ENCODE results near the gene CLIC1. TPM values are rescaled to one million over a fixed set of nuclear protein-coding genes. Genes with fewer than 3 reads are reported as not detected.
"Not testable (repeated sequence)": the region's sequence is repeated elsewhere in the genome, so short reads cannot be mapped to it uniquely, and the experiment has no call there.

CLIC1 gene
- total RNA-seq, 1 experiment from 2014 or later = 710 TPM

DNA sequence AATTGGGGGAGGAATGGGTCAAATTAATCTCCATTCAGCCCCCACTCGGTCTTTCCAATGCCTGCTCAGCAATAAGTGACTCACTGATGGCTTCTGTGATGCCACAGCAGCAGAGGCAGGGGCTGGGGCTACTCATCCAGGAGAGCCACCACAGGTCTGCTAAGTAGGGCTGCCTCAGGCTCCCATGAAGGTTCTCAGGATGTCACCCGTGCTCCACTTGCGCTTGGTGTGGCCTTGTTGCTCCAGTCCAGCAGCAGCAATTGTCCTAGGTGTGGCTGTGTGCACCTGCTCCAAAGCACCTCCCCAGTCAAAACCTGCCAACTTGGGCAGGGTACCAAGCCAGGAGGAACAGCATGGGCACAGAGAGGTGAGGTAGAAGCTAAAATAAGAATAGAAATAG, 14.2 kb downstream of the CLIC1 start:
- DNase-seq (ENCODE audit: low spot score) = no peak

DNA sequence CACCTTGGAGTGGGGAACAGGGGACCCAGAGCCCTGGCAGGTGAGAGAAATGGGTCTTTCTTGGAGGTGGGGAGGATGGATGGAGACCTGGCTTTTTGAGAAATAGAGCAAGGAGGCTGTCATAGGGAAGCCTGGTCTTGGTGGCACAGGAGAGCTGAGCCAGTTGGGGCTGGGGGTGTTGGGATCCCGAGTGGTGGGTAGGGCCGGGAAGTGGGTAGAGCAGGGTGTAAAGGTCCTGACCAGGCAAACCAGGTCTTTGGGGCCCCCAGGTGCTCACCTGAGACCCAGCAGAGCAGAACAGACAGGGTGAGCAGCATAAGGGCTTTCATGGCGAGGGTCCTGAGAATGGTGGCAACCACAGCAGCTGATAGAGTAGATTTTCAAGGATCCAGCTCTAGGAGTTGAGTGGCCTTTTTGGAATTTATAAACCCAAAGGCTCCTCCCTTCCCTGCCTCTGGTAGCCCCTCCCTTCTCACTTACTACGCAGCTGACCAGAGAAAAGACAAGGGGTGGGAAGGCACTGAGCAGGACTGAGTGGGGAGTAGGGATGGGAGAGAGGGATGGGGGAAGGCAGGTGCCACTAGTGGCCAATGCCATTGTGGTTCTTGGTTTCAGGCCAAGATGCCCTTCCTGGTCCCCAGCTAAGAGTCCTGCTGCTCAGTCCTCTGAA, 14.8 kb downstream of the CLIC1 start, which contains the start of gene LY6G6C:
LY6G6C (minus strand) TSS at position 396 of the 670 bp plus-strand sequence; CDS start at position 329, 67 bp downstream.
- no peak for DNase-seq (ENCODE audit: low spot score)

DNA sequence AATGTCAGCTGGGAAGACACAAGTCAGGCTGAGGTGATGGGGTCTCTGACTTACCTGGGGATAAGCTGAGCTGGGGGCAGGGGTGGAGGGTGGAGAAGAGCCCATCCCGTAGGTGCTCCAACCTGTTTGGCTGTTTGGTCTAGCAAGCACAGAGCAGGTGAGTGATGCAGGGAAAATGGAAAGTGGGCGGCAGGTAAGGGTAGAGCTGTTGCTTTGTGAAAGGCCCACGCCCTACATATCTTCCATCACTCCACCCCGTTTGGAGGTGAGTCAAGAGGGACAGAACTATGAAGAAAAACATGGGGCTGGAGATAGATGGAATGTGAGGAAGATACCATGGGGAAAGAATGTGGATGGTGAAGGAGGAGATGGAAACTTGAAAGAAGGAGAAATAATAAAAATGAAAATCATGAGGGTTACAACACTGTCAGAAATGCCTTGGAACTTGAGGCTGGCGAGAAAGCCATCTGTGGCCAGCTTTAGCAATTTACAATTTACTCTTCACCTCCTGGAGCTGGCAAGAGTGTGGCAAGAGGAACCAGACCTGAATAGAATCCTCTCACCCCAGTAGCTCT, 16.0 kb downstream of the CLIC1 start:
- DNase-seq (ENCODE audit: low spot score) = no peak

DNA sequence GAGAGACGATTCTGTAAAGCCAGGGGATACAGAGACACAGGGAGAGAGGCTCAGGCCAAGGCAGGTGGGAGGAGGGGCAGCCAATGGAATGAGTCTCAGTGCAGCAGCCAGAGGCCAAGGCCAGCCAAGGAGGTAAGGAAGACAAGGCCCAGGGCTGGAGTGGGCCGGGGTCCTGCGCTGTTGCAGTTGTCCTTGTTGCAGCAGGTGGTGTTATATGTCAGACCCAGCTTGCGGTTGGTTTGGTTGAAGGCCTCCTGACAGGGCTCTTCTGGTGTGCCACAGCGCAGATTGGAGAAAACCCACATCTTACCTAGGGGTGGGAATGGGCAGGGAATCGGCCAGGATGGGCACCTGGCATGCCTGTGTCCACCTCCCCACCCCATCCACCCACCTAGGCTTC, 17.3 kb downstream of the CLIC1 start:
- DNase-seq (ENCODE audit: low spot score) = no peak

DNA sequence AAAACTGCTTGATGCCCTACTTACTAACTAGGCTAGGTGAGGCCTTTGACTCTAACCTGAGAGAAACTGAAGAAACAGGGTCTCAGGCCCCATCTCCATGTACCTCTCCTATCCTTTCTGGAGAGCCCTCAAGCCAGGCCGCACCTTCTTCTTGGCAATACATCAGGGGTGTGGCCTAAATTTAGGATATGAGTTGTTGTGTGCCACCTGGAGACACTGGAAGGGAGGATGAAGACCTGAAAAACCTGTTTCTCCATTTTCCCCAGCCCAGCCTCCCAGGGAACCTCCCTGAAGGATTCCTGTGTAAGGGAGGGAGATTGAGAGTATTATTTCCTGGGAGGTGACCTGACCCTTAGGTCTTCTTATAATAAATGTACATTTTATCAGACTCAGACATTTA, 18.1 kb downstream of the CLIC1 start:
- no peak for DNase-seq (ENCODE audit: low spot score)

DNA sequence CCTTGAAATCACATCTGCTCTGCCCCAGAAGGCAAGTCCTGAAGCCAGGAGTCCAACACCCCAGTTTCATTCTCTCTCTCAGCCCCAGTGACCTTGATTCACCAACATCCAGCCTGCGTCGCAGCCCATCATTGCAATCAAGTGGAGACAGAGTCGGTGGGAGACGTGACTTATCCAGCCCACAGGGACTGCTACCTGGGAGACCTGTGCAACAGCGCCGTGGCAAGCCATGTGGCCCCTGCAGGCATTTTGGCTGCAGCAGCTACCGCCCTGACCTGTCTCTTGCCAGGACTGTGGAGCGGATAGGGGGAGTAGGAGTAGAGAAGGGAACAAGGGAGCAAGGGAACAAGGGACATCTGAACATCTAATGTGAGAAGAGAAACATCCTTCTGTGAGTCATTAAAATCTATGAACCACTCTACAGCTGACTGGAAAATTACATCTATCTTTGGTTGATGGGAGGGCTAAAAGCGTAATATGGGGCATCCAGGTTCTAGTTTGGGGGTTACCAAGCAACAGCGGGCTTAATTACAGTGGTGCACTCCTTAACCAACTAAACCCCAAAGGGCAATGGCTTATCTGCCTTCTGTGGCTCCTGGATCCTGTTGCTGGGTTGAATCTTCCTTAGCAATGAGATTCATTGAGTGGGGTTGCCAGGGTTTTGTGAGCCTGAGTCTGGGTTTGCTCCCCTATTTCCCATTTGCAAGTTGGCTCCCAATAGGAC, 18.7 kb downstream of the CLIC1 start:
- no peak for DNase-seq (ENCODE audit: low spot score)

DNA sequence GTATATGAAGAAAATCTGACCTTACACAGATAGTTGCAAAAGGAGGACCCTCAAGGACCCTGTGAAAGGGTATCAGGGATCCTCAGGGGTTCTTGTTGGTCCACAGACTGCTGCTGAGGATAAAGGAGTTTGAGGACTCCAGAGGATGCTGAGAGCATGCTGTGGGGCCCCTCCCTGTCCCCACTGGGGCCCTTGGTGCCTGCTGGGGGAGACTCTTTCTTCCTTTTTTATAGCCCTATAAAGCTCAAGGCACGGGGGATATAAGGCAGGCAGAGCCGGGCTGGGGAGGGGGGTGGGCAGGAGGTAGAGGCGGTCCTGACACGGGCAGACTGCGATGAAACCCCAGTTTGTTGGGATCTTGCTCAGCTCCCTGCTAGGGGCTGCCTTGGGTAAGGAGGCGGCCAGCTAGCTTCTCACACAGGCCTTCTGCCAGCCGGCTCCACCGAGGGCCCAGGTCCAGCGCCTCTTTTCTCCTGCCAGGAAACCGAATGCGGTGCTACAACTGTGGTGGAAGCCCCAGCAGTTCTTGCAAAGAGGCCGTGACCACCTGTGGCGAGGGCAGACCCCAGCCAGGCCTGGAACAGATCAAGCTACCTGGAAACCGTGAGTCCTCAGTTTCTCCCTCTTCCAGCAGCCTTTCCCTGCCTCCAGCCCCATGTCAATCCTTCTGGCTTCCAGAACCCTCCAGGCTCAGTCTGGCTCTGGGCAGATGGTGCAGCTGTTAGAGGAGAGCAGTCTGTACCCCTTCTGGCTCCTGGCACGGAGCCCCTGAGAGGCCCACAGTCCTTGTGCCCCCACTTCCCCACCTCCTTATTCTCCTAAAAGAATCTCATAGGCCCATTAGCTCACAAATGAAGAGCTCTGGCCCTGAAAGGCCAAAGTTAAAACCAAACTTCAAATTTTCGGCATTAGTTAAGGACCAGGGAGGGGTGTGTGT, 21.0 kb downstream of the CLIC1 start, which contains the start of gene LY6G6D:
LY6G6D (plus strand) TSS at position 327 of the 937 bp plus-strand sequence; CDS start at position 335, 8 bp downstream.
- no peak for DNase-seq (ENCODE audit: low spot score)

DNA sequence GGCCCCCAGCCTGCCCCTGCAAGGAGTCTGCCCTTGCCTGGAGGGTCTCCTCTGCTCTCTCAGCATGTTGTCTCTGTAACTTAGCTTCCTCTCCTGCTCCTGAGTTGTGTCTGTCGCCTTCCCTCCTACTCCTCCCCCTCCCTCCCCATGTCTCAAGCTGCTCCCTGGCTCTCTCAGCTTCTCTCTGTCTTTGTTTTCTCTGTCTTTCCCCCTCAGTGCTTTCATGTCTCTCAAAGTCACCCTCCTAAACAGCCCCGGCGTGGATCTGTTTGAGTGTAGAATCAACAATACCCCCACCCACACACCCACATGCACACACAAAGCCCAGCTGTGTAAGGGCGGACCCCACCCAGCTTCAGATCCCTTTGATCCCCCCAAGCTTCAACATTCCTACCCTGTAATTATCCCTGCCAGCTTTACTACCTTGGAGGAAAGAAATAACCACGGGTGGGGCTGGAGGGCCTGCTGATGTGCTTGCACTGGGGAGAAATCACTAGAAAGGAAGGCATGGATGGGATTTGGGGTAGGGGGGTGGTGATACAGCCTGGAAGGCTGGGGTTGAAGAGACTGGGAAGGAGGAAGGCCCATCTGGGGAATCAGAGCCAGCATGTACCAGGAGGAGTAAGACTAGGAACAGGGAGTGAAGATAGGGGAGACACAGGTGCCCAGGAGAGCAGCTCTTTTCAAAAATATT, 22.2 kb downstream of the CLIC1 start:
- no peak for DNase-seq (ENCODE audit: low spot score)

DNA sequence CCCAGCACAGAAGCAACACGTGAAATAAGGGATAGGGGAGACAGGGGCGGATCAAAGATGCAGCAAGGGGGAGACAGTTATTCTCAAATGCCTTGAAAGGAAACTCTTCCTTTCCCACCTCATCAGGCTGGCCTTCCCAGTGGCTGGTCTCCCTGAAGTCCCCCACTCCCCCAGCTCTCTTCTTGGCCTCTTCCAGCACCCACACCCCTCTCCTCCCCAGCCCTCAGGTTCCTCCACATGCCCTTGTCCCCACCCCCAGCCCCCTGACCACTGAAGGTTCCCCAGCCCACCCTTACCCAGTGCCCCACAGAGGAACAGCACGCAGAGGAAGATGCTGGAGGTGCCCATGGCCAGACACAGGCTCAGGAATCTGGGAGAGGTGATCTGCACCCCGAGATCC, 22.9 kb downstream of the CLIC1 start:
- DNase-seq (ENCODE audit: low spot score) = no peak

DNA sequence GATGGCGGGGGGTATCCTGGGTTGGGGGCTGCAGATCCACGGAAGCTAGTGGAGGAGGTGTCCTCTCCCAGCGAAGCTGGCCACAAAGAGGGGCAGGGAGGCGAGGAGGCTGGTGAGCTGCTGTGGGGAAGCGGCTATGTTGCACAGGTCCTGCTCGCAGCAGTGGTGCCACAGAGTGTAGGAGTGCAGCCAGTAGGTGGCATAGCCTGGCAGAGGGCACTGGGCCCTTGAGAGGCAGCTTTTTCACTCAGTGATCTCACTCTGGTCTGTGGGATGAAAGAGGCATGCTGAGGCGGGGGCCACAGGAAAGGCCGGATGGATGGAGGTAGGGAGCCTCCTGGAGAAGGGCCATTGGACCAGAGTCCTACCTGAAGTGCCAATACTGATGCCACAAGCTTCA, 24.0 kb downstream of the CLIC1 start:
- no peak for DNase-seq (ENCODE audit: low spot score)

DNA sequence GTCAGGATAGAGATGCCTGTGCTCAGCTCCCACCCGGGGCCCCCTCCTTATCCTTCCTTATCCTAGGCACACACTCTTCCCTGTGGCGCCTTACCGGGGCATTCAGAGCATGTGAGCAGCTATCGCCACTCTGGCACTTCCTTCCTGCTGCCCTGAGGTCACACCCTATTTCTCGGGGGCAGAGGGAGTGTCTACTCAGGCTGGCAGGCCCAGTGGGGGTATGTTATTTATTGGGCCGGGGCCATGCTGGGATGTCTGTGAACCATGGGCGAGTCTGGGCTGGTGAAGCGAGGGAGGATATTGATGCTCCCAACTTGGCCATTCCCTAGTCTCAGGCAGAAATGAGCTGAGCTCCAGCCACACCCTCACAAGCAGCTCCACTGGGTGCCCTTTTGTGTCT, 25.1 kb downstream of the CLIC1 start:
- no peak for DNase-seq (ENCODE audit: low spot score)

DNA sequence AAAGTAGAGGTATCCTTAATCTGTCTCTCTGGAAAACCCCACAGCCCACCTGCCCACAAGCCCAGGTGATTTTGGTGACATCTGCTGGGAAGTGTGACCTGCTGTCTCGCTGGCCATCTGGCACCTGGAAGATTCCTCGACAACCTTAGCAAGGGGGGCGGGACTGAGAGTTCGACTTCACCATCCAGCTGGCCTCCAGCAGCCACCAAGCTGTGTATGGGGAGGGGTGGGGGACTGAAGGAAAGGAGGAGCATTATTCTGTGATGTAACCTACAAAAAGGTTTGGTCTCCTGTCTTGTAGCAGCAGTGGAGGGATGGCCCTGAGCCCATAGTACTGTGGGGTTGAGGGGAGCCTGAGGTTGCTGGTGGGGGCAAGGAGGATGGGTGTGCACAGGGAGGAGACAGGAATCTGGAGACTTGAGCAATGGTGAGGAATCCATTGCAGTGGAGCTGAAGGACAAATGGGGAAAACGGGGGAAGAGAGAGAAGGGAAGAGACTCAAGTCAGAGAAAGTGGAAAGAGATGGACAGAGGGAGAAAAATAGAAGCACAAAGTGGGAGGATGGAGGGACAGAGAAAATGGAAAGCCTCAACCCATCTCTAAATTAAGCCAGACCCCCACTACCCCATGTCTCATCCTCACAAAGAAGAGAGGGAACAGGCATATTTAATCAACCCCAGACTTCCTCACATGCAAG, 25.7 kb downstream of the CLIC1 start:
- DNase-seq (ENCODE audit: low spot score) = no peak

DNA sequence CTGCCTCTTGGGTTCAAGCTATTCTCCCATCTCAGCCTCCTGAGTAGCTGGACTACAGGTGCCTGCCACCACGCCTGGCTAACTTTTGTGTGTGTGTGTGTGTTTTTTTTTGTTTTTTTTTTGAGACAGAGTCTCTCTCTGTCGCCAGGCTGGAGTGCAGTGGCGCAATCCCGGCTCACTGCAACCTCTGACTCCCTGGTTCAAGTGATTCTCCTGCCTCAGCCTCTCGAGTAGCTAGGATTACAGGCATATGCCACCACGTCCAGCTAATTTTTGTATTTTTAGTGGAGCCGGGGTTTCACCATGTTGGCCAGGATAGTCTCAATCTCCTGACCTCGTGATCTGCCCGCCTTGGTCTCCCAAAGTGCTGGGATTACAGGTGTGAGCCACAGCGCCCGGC, 27.2 kb downstream of the CLIC1 start:
- DNase-seq (ENCODE audit: low spot score) = not testable (repeated sequence)

DNA sequence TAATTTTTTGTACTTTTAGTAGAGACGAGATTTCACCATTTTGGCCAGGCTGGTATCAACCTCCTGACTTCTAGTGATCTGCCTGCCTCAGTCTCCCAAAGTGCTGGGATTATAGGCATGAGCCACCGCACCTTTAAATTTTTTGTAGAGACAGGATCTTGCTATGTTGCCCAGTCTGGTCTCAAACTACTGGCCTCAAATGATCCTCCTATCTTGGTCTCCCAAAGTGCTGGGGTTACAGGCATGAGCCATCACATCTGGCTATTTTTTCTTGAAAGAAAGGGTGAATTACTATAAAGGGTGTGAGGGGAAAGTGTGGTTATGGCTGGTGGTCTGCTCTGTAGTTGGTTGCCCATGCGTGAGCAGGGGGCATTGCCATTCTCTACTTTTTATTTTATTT, 28.1 kb downstream of the CLIC1 start:
- DNase-seq (ENCODE audit: low spot score) = no peak

DNA sequence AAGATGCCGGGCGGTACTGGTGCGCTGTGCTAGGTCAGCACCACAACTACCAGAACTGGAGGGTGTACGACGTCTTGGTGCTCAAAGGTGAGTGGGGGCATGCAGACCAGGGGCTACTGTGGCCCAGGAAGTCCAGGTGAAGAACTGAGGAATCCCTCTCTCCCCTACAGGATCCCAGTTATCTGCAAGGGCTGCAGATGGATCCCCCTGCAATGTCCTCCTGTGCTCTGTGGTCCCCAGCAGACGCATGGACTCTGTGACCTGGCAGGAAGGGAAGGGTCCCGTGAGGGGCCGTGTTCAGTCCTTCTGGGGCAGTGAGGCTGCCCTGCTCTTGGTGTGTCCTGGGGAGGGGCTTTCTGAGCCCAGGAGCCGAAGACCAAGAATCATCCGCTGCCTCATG, 28.6 kb downstream of the CLIC1 start:
- DNase-seq (ENCODE audit: low spot score) = no peak

DNA sequence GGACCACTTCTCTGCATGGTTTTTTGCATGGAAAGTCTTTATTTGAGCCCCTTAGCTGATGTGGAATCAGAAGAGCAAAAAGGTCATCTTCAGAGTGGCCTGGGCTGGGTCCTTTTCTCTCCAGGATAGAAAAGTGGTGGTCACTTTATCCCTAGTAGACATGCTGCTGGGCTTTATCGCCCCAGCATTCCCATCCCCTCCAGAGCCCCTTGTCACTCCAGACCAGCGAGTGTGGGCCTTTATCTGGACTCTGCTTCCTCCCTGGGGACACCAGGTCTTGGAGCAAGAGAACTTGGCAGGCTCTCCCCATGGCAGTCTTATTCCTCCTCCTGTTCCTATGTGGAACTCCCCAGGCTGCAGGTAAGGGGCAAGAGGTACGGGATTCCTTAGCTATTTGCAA, 29.7 kb downstream of the CLIC1 start, which contains the start of gene LY6G6F:
LY6G6F (plus strand) TSS at position 268 of the 400 bp plus-strand sequence; CDS start at position 309, 41 bp downstream.
- no peak for DNase-seq (ENCODE audit: low spot score)

DNA sequence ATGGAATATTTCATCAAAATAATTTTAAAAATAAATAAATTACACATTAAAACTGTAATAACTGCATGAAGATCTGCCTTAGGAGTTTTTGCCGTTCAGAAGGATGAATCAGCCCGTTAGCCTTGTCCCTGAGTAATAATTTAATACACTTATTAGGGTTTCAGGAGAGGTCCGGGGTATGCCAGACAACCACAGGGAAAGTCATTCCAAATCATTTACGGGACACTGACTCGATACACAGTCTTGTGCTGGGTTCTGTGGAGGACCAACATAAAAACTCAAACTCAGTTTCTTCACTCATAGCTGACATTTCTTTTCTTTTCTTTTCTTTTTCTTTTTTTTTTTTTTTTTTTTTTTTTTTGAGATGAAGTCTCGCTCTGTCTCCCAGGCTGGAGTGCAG, 30.4 kb downstream of the CLIC1 start:
- no peak for DNase-seq (ENCODE audit: low spot score)

DNA sequence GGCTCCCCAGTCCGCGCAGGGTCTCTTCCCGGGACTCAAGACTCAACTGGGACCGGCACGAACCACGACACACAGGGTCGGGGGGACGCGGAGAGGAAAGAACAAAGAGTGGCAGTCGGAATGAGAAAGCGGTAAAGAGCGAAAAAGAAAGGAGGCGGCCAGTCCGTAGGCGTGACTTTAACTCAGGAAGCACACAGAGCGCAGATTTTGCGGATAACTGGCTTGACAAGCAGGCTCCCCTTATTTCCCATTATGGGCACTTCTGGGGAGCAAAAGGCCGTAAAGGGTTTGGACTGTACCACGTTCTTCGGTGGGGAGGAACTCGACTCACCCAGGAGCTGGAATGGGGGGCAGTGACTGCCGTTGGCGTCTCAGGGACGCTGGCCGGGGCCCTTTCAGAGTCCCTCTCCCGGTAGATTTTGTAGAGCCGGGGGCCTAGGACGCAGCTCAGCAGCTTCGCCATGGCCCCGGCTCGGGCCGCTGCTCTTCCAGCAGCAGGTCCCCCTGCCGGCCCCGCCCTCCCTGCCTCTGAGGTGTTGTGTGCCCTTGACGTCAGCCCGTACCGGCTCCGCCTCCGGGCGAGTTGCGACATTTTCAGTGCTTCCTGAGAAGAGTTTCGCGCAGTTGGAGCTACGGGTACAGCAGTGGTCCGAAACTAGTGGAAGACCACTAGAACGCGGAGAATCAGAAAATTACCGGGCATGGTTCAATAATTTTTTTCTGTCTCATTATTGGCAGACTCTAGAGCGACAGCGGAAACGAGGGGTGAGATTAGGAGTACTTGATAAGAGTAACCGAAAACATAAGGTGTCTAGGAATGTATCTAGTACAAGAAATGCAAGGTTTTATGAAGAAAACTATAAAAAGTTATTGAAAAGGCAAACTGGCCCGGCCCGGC, 33.3 kb downstream of the CLIC1 start, which contains the start of gene ABHD16A:
ABHD16A (minus strand) TSS at position 506 of the 898 bp plus-strand sequence; CDS start at position 463, 43 bp downstream.
- DNase-seq (ENCODE audit: low spot score) = peak; percentile 98

DNA sequence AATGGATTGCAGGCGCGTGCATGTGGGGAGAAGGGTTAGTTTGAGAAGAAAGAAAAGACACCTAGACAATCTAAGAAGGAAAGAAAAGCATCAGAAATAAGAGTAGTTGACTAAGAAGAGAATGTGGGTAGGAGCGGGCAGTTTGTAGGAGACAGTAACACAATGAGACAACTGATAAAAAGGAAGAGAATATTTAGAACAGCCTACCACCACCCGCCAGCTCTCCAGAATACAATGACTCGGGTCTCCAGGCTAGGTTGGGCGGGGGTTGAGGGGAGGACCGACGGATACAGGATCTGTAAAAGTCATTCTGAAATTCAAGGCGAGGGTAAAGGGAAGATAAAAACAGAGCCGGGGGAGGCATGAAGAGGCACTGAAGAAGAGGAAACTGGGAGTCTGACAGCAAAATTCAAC, 33.9 kb downstream of the CLIC1 start:
- DNase-seq (ENCODE audit: low spot score) = no peak

All from H4 (cell line).